ENCODE results near the gene MMP23B. TPM values are rescaled to one million over a fixed set of nuclear protein-coding genes. Genes with fewer than 3 reads are reported as not detected.

The MMP23B gene
- polyA plus RNA-seq, 1 donor from 2014 or later: 0.98 TPM

DNA sequence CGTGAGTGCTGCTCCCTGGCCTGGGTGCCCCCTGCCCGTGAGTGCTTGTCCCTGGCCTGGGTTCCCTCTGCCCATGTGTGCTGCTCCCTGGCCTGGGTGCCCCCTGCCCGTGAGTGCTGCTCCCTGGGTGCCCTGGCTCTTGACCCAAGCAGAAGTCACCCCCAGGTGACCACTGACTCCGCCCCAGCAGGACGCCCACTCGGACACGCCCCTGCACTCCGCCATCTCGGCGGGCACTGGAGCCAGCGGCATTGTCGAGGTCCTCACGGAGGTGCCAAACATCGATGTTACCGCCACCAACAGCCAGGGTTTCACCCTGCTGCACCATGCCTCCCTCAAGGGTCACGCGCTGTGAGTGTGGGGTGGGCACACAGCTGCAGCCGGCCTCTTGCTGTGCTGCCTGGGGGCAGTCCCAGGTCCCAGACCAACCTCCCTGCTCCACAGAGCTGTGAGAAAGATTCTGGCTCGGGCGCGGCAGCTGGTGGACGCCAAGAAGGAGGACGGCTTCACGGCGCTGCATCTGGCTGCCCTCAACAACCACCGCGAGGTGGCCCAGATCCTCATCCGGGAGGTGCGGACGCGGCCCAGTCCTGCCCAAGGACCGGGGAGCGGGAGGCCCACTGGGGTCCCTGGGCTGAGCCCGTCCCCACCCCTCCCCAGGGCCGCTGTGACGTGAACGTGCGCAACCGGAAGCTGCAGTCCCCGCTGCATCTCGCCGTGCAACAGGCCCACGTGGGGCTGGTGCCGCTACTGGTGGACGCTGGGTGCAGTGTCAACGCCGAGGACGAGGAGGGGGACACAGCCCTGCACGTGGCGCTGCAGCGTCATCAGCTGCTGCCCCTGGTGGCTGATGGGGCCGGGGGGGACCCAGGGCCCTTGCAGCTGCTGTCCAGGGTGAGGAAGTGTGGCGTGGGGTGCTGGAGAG, 3.9 kb upstream of the MMP23B start:
- H4K20me1 ChIP-seq (ENCODE audit: insufficient read depth): no peaks in the 10 kb centered on the region
- H3K79me2 ChIP-seq (replicated peaks; ENCODE audit: insufficient read depth, low read length): no peaks in the 10 kb centered on the region
- no peak overlapping the region for H2AFZ ChIP-seq (ENCODE audit: low read depth, low read length)
- no peaks in the 10 kb centered on the region for H3F3A ChIP-seq (ENCODE audit: insufficient read depth, low read length, poor library complexity, severe bottlenecking)
- H3K9me2 ChIP-seq (ENCODE audit: insufficient read depth, low read length): no peaks in the 10 kb centered on the region
- H3K4me3 ChIP-seq (ENCODE audit: low read length): no peak overlapping the region
- H3K9me3 ChIP-seq (ENCODE audit: low read length): no peaks in the 10 kb centered on the region
- peaks cover 3% of the 10 kb centered on the region for H3K36me3 ChIP-seq (ENCODE audit: insufficient read depth, low read length)
- TF ChIP-seq, protein P1, sequence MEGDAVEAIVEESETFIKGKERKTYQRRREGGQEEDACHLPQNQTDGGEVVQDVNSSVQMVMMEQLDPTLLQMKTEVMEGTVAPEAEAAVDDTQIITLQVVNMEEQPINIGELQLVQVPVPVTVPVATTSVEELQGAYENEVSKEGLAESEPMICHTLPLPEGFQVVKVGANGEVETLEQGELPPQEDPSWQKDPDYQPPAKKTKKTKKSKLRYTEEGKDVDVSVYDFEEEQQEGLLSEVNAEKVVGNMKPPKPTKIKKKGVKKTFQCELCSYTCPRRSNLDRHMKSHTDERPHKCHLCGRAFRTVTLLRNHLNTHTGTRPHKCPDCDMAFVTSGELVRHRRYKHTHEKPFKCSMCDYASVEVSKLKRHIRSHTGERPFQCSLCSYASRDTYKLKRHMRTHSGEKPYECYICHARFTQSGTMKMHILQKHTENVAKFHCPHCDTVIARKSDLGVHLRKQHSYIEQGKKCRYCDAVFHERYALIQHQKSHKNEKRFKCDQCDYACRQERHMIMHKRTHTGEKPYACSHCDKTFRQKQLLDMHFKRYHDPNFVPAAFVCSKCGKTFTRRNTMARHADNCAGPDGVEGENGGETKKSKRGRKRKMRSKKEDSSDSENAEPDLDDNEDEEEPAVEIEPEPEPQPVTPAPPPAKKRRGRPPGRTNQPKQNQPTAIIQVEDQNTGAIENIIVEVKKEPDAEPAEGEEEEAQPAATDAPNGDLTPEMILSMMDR (IDR thresholded peaks at IDR 0.05; ENCODE audit: poor library complexity, severe bottlenecking): no peak
- TF ChIP-seq SMC3 (conservative IDR thresholded peaks at IDR 0.05; ENCODE audit: poor library complexity) (no peak), EZH2 (IDR thresholded peaks at IDR 0.05; ENCODE audit: borderline replicate concordance, insufficient read depth, low read length, poor library complexity, severe bottlenecking) (no peak), RAD21 (conservative IDR thresholded peaks at IDR 0.05) (no peak), POLR2AphosphoS5 (IDR thresholded peaks at IDR 0.05) (no peak), MXI1 (conservative IDR thresholded peaks at IDR 0.05; ENCODE audit: poor library complexity, severe bottlenecking) (no peak), TAF1 (IDR thresholded peaks at IDR 0.05; ENCODE audit: low read depth) (no peak), EP300 (conservative IDR thresholded peaks at IDR 0.05; ENCODE audit: poor library complexity, severe bottlenecking) (no peak)
- TF ChIP-seq, protein P2, sequence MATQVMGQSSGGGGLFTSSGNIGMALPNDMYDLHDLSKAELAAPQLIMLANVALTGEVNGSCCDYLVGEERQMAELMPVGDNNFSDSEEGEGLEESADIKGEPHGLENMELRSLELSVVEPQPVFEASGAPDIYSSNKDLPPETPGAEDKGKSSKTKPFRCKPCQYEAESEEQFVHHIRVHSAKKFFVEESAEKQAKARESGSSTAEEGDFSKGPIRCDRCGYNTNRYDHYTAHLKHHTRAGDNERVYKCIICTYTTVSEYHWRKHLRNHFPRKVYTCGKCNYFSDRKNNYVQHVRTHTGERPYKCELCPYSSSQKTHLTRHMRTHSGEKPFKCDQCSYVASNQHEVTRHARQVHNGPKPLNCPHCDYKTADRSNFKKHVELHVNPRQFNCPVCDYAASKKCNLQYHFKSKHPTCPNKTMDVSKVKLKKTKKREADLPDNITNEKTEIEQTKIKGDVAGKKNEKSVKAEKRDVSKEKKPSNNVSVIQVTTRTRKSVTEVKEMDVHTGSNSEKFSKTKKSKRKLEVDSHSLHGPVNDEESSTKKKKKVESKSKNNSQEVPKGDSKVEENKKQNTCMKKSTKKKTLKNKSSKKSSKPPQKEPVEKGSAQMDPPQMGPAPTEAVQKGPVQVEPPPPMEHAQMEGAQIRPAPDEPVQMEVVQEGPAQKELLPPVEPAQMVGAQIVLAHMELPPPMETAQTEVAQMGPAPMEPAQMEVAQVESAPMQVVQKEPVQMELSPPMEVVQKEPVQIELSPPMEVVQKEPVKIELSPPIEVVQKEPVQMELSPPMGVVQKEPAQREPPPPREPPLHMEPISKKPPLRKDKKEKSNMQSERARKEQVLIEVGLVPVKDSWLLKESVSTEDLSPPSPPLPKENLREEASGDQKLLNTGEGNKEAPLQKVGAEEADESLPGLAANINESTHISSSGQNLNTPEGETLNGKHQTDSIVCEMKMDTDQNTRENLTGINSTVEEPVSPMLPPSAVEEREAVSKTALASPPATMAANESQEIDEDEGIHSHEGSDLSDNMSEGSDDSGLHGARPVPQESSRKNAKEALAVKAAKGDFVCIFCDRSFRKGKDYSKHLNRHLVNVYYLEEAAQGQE (IDR thresholded peaks at IDR 0.05; ENCODE audit: borderline replicate concordance): no peak
- H3K4me2 ChIP-seq (ENCODE audit: low read length): no peak overlapping the region
- H3K9ac ChIP-seq (ENCODE audit: low read length): no peak overlapping the region
- H3K27me3 ChIP-seq (ENCODE audit: insufficient read depth, low read depth, low read length): peaks cover 13% of the 10 kb centered on the region
- H3K27ac ChIP-seq (ENCODE audit: low read length): no peak overlapping the region

- Histone ChIP-seq H3K36me3 (ENCODE audit: insufficient read depth, low read length) (peaks cover 3% of the 10 kb centered on the region), H3K4me3 (ENCODE audit: low read length) (no peak overlapping the region)
Observed at GRCh38 chr1:1628754-1629429, 3.1 kb upstream of the MMP23B start.

More at GRCh38 chr1:1628754-1629429, 3.1 kb upstream of the MMP23B start:
- no peaks in the 10 kb centered on the region for H3K79me2 ChIP-seq (replicated peaks; ENCODE audit: insufficient read depth, low read length)
- H3K9me2 ChIP-seq (ENCODE audit: insufficient read depth, low read length): no peaks in the 10 kb centered on the region
- H2AFZ ChIP-seq (ENCODE audit: low read depth, low read length): no peak overlapping the region
- no peaks in the 10 kb centered on the region for H4K20me1 ChIP-seq (ENCODE audit: insufficient read depth)
- TF ChIP-seq EP300 (conservative IDR thresholded peaks at IDR 0.05; ENCODE audit: poor library complexity, severe bottlenecking): no peak
- TF ChIP-seq SMC3 (conservative IDR thresholded peaks at IDR 0.05; ENCODE audit: poor library complexity): no peak
- TF ChIP-seq POLR2AphosphoS5 (IDR thresholded peaks at IDR 0.05): no peak
- TF ChIP-seq TAF1 (IDR thresholded peaks at IDR 0.05; ENCODE audit: low read depth): no peak
- TF ChIP-seq, protein P2 (IDR thresholded peaks at IDR 0.05; ENCODE audit: borderline replicate concordance): no peak
- no peak for TF ChIP-seq MXI1 (conservative IDR thresholded peaks at IDR 0.05; ENCODE audit: poor library complexity, severe bottlenecking)
- TF ChIP-seq, protein P1 (IDR thresholded peaks at IDR 0.05; ENCODE audit: poor library complexity, severe bottlenecking): no peak
- no peak for TF ChIP-seq EZH2 (IDR thresholded peaks at IDR 0.05; ENCODE audit: borderline replicate concordance, insufficient read depth, low read length, poor library complexity, severe bottlenecking)
- no peak for TF ChIP-seq RAD21 (conservative IDR thresholded peaks at IDR 0.05)
- no peaks in the 10 kb centered on the region for H3F3A ChIP-seq (ENCODE audit: insufficient read depth, low read length, poor library complexity, severe bottlenecking)
- no peak overlapping the region for H3K9ac ChIP-seq (ENCODE audit: low read length)
- no peak overlapping the region for H3K4me2 ChIP-seq (ENCODE audit: low read length)
- peaks cover 13% of the 10 kb centered on the region for H3K27me3 ChIP-seq (ENCODE audit: insufficient read depth, low read depth, low read length)
- no peak overlapping the region for H3K27ac ChIP-seq (ENCODE audit: low read length)
- no peaks in the 10 kb centered on the region for H3K9me3 ChIP-seq (ENCODE audit: low read length)
